Inferior parietal cortex (tissue), 1 donor: ENCODE data around the gene MYL6.
A peak's percentile ranks its signal among the peaks of the same experiment; 100 is the strongest.
"Not testable (repeated sequence)": the region's sequence is repeated elsewhere in the genome, so short reads cannot be mapped to it uniquely, and the experiment has no call there.

Source experiments
- DNase-seq: peaks from one replicate; pipeline ENCODE4 v3.0.0-alpha.2; 2016; ENCODE audit errors: extremely low spot score

Gene MYL6

GRCh38 chr12:56189099-56189917 is 31.1 kb downstream of the MYL6 start, which contains the start of gene SMARCC2:
SMARCC2 (minus strand) TSS chr12:56189483; CDS start chr12:56189461, 22 bp downstream.
- peak; percentile 80 for DNase-seq

- peak; percentile 90 for DNase-seq
Observed at GRCh38 chr12:56189918-56190694, 31.9 kb downstream of the MYL6 start.

- DNase-seq = peak; percentile 11
Observed at GRCh38 chr12:56190695-56191155, 32.6 kb downstream of the MYL6 start.

GRCh38 chr12:56192582-56192981 is 34.4 kb downstream of the MYL6 start:
- DNase-seq = no peak

GRCh38 chr12:56193025-56193578 is 34.9 kb downstream of the MYL6 start:
- peak; percentile 94 for DNase-seq

- not testable (repeated sequence) for DNase-seq
Observed at GRCh38 chr12:56196818-56197550, 38.8 kb downstream of the MYL6 start.

GRCh38 chr12:56197921-56198635 is 39.9 kb downstream of the MYL6 start:
- DNase-seq = no peak

- DNase-seq = no peak
Observed at GRCh38 chr12:56198836-56199235, 40.7 kb downstream of the MYL6 start.

GRCh38 chr12:56202366-56202765 is 44.2 kb downstream of the MYL6 start:
- DNase-seq = no peak

- no peak for DNase-seq
Observed at GRCh38 chr12:56202838-56203237, 44.7 kb downstream of the MYL6 start.

GRCh38 chr12:56204275-56204674 is 46.1 kb downstream of the MYL6 start:
- no peak for DNase-seq

GRCh38 chr12:56205445-56205844 is 47.3 kb downstream of the MYL6 start:
- DNase-seq = no peak

GRCh38 chr12:56206452-56207166 is 48.5 kb downstream of the MYL6 start:
- DNase-seq = peak; percentile 25

GRCh38 chr12:56208006-56208405 is 49.8 kb downstream of the MYL6 start:
- DNase-seq = no peak
